Natural killer cell treated with Interleukin-12 subunit alpha and Interleukin-12 subunit beta and Interleukin-15 and Interleukin-18, amount 100 ng/mL, for 72 hours (primary cell): ENCODE data around the gene NONO. TPM values are rescaled to one million over a fixed set of nuclear protein-coding genes. Genes with fewer than 3 reads are reported as not detected.

ENCODE experiments used
- total RNA-seq, 2 donors: library from RNA; stranded (reverse); gene quantifications; one replicate each; pipeline ENCODE4 v1.2.3, GENCODE V29; 2022

The NONO gene
- total RNA-seq, 2 donors from 2014 or later: 403 to 406 TPM

Other genes with a start within 250 kb of the NONO start
- 10 to 100 TPM; 43.3 to 51.8 TPM for gene SNX12, start 215.3 kb upstream of the NONO start, total RNA-seq
- gene FOXO4, start 187.8 kb upstream of the NONO start, total RNA-seq: 10 to 100 TPM; 10.0 to 20.6 TPM
- 10 to 100 TPM; 18.0 to 28.1 TPM for gene CXorf65, start 176.9 kb upstream of the NONO start, total RNA-seq
- 100 to 1,000 TPM; 241 to 512 TPM for gene IL2RG, start 172.1 kb upstream of the NONO start, total RNA-seq
- 10 to 100 TPM; 68.5 to 72.9 TPM for gene MED12, start 165.0 kb upstream of the NONO start, total RNA-seq
- gene NLGN3, start 138.8 kb upstream of the NONO start, total RNA-seq: 1 to 10 TPM in 1 of 2 donors, under 1 TPM in 1; 0.78 to 1.6 TPM
- not detected for gene GJB1, start 60.4 kb upstream of the NONO start, total RNA-seq
- gene ZMYM3, start 29.5 kb upstream of the NONO start, total RNA-seq: 10 to 100 TPM; 14.7 to 16.8 TPM
- gene ITGB1BP2, start 18.1 kb downstream of the NONO start, total RNA-seq: 10 to 100 TPM in 1 of 2 donors, 1 to 10 TPM in 1; 2.5 to 10.4 TPM
- gene TAF1, start 82.7 kb downstream of the NONO start, total RNA-seq: 10 to 100 TPM; 35.6 to 62.2 TPM
- gene OGT, start 249.5 kb downstream of the NONO start, total RNA-seq: 100 to 1,000 TPM; 309 to 356 TPM